ENCODE results near the gene UACA.

The UACA gene

GRCh38 chr15:70789213-70789612, 25.9 kb upstream of the UACA start:
- Histone ChIP-seq H3K27ac (no peak overlapping the region), H3K9me3 (ENCODE audit: low read depth, low read length) (no peaks in the 10 kb centered on the region), H3K9ac (ENCODE audit: insufficient read length) (no peak overlapping the region), H3K4me3 (no peak overlapping the region), H3K36me3 (ENCODE audit: insufficient read depth, low read length) (no peaks in the 10 kb centered on the region)
- TF ChIP-seq POLR2AphosphoS5 (IDR thresholded peaks at IDR 0.05; ENCODE audit: borderline replicate concordance, low read depth, low read length) = no peak
- TF ChIP-seq FOXP2 (optimal IDR thresholded peaks at IDR 0.05; ENCODE audit: control extremely low read depth, extremely low read length, insufficient read depth) = no peak
- no peak for TF ChIP-seq EZH2 (IDR thresholded peaks at IDR 0.05)
- DNase-seq (ENCODE audit: low read depth, low spot score) = no peak

GRCh38 chr15:70788114-70789049, 25.0 kb upstream of the UACA start:
- TF ChIP-seq POLR2AphosphoS5 (IDR thresholded peaks at IDR 0.05; ENCODE audit: borderline replicate concordance, low read depth, low read length) (no peak), FOXP2 (optimal IDR thresholded peaks at IDR 0.05; ENCODE audit: control extremely low read depth, extremely low read length, insufficient read depth) (no peak), EZH2 (IDR thresholded peaks at IDR 0.05) (no peak)
- no peaks in the 10 kb centered on the region for H3K9me3 ChIP-seq (ENCODE audit: low read depth, low read length)
- DNase-seq (ENCODE audit: low read depth, low spot score) = no peak
- no peaks in the 10 kb centered on the region for H3K36me3 ChIP-seq (ENCODE audit: insufficient read depth, low read length)
- H3K9ac ChIP-seq (ENCODE audit: insufficient read length) = no peak overlapping the region
- no peak overlapping the region for H3K27ac ChIP-seq
- no peak overlapping the region for H3K4me3 ChIP-seq

GRCh38 chr15:70786996-70787395, 23.6 kb upstream of the UACA start:
- H3K27ac ChIP-seq = no peak overlapping the region
- H3K36me3 ChIP-seq (ENCODE audit: insufficient read depth, low read length) = no peaks in the 10 kb centered on the region

GRCh38 chr15:70783610-70784022, 20.3 kb upstream of the UACA start:
- Histone ChIP-seq H3K36me3 (ENCODE audit: insufficient read depth, low read length) (no peaks in the 10 kb centered on the region), H3K9ac (ENCODE audit: insufficient read length) (no peak overlapping the region), H3K27ac (no peak overlapping the region), H3K9me3 (ENCODE audit: low read depth, low read length) (no peaks in the 10 kb centered on the region), H3K4me3 (no peak overlapping the region)
- no peak for DNase-seq (ENCODE audit: low read depth, low spot score)
- TF ChIP-seq EZH2 (IDR thresholded peaks at IDR 0.05) = no peak
- no peak for TF ChIP-seq POLR2AphosphoS5 (IDR thresholded peaks at IDR 0.05; ENCODE audit: borderline replicate concordance, low read depth, low read length)
- TF ChIP-seq FOXP2 (optimal IDR thresholded peaks at IDR 0.05; ENCODE audit: control extremely low read depth, extremely low read length, insufficient read depth) = no peak

More at GRCh38 chr15:70786996-70787395, 23.6 kb upstream of the UACA start:
- Histone ChIP-seq H3K4me3 (no peak overlapping the region), H3K9me3 (ENCODE audit: low read depth, low read length) (no peaks in the 10 kb centered on the region), H3K9ac (ENCODE audit: insufficient read length) (no peak overlapping the region)
- TF ChIP-seq FOXP2 (optimal IDR thresholded peaks at IDR 0.05; ENCODE audit: control extremely low read depth, extremely low read length, insufficient read depth) (no peak), EZH2 (IDR thresholded peaks at IDR 0.05) (no peak), POLR2AphosphoS5 (IDR thresholded peaks at IDR 0.05; ENCODE audit: borderline replicate concordance, low read depth, low read length) (no peak)
- DNase-seq (ENCODE audit: low read depth, low spot score) = no peak

DNA sequence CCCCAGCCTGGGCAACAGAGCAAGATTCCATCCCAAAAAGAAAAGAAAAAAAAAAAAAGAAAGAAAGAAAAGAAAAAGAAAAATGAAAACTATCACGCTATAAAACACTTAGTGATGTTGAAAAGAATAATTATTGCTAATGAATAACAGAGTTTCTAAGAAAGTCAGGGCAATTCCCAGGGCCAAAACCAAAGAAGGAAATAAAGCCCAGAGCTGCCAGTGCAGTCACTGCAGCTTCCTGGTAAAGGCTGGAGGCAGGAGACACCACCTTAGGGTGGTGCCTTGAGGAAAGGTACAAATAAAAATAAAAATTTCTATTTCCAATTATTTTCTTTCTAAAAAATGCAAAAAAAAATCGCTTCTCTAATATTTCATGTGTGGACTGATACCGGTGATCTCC, 19.7 kb upstream of the UACA start:
- Histone ChIP-seq H3K4me3 (no peak overlapping the region), H3K36me3 (ENCODE audit: insufficient read depth, low read length) (no peaks in the 10 kb centered on the region), H3K9ac (ENCODE audit: insufficient read length) (no peak overlapping the region), H3K9me3 (ENCODE audit: low read depth, low read length) (no peaks in the 10 kb centered on the region), H3K27ac (no peak overlapping the region)
- DNase-seq (ENCODE audit: low read depth, low spot score) = no peak
- TF ChIP-seq POLR2AphosphoS5 (IDR thresholded peaks at IDR 0.05; ENCODE audit: borderline replicate concordance, low read depth, low read length) (no peak), EZH2 (IDR thresholded peaks at IDR 0.05) (no peak), FOXP2 (optimal IDR thresholded peaks at IDR 0.05; ENCODE audit: control extremely low read depth, extremely low read length, insufficient read depth) (no peak)

DNA sequence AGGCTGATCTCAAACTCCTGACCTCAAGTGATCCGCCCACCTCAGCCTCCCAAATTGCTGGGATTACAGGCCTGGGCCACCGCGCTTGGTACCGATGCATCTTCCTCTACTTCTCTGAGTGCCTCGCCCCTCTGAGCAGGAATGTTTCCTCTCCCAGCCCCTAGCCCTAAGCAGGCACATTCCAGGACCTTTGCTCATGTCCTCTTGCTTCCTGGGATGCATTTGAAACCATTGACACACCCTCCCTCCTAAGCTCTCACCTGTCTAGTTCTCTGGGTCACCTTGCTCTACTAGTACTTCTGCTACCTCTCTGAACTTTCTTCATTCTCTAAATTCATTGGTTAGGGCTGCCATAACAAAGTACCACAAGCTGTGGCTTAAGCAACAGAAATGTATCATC, 17.9 kb upstream of the UACA start:
- Histone ChIP-seq H3K9ac (ENCODE audit: insufficient read length) (no peak overlapping the region), H3K4me3 (no peak overlapping the region), H3K36me3 (ENCODE audit: insufficient read depth, low read length) (no peaks in the 10 kb centered on the region), H3K9me3 (ENCODE audit: low read depth, low read length) (no peaks in the 10 kb centered on the region), H3K27ac (no peak overlapping the region)
- no peak for DNase-seq (ENCODE audit: low read depth, low spot score)
- TF ChIP-seq POLR2AphosphoS5 (IDR thresholded peaks at IDR 0.05; ENCODE audit: borderline replicate concordance, low read depth, low read length) = no peak
- no peak for TF ChIP-seq FOXP2 (optimal IDR thresholded peaks at IDR 0.05; ENCODE audit: control extremely low read depth, extremely low read length, insufficient read depth)
- no peak for TF ChIP-seq EZH2 (IDR thresholded peaks at IDR 0.05)

- no peak overlapping the region for H3K4me3 ChIP-seq
- no peak overlapping the region for H3K9ac ChIP-seq (ENCODE audit: insufficient read length)
- TF ChIP-seq FOXP2 (optimal IDR thresholded peaks at IDR 0.05; ENCODE audit: control extremely low read depth, extremely low read length, insufficient read depth) = no peak
- TF ChIP-seq EZH2 (IDR thresholded peaks at IDR 0.05) = no peak
- TF ChIP-seq POLR2AphosphoS5 (IDR thresholded peaks at IDR 0.05; ENCODE audit: borderline replicate concordance, low read depth, low read length) = no peak
- no peaks in the 10 kb centered on the region for H3K9me3 ChIP-seq (ENCODE audit: low read depth, low read length)
- DNase-seq (ENCODE audit: low read depth, low spot score) = no peak
- no peak overlapping the region for H3K27ac ChIP-seq
- H3K36me3 ChIP-seq (ENCODE audit: insufficient read depth, low read length) = no peaks in the 10 kb centered on the region
These were observed 15.1 kb upstream of the UACA start for GRCh38 chr15:70778258-70779076.

Measured in SK-N-MC (cell line).